WTC11 (cell line): ENCODE measurements around the gene PLD1.

Experiments used
- ATF1 ChIP-seq: sonication (generic); formaldehyde crosslinking; IDR thresholded peaks from 2 replicates; pipeline ENCODE4 v1.8.1; 2023; ENCODE audit warnings: mild to moderate bottlenecking, moderate library complexity, missing genetic modification reagents
- ATF2 ChIP-seq: sonication (generic); formaldehyde crosslinking; IDR thresholded peaks from 2 replicates; pipeline ENCODE4 v1.8.1; 2022; ENCODE audit warnings: low read depth, missing genetic modification reagents, borderline replicate concordance
- CTCF ChIP-seq: fragments of 200-600 bp; IDR thresholded peaks from 2 replicates; pipeline ENCODE4 v1.8.0; 2022; ENCODE audit warnings: antibody characterized with exemption
- FOXP4 ChIP-seq: sonication (generic); formaldehyde crosslinking; IDR thresholded peaks from 2 replicates; pipeline ENCODE4 v1.8.0; 2022; ENCODE audit warnings: mild to moderate bottlenecking, missing genetic modification reagents
- ZNF232 ChIP-seq: sonication (generic); formaldehyde crosslinking; IDR thresholded peaks from 2 replicates; pipeline ENCODE4 v1.8.0; 2022; ENCODE audit warnings: mild to moderate bottlenecking, missing genetic modification reagents

- TF ChIP-seq CTCF (no peak), ATF1 (CRISPR knock-in tag) (no peak), ATF2 (CRISPR knock-in tag) (no peak), FOXP4 (CRISPR knock-in tag) (no peak), ZNF232 (CRISPR knock-in tag) (no peak)
Observed at GRCh38 chr3:171568766-171569165, 241.5 kb downstream of the PLD1 start.
